BJ (cell line): ENCODE data around the gene DUOX1. TPM values are rescaled to one million over a fixed set of nuclear protein-coding genes. Genes with fewer than 3 reads are reported as not detected.

Source experiments
- CTCF ChIA-PET: fragments of 350-600 bp; formaldehyde crosslinking; extraction: SDS; loops from one replicate; lab custom pipeline; 2021; ENCODE audit warnings: antibody characterized with exemption, inconsistent platforms; lab: Yijun Ruan, JAX
- POLR2A ChIA-PET: fragments of 300-600 bp; sonication (Branson Sonifier 250); formaldehyde crosslinking; extraction: SDS; loops from one replicate; lab custom pipeline; 2021; ENCODE audit warnings: antibody characterized with exemption; lab: Charles Lee
- DNase-seq: peaks from one replicate; pipeline ENCODE4 v3.0.0-alpha.2; 2011; ENCODE audit warnings: low read depth
- H3K27me3 ChIP-seq: 2 replicates; pipeline ENCODE4 v1.6.0; 2011; ENCODE audit warnings: low read length; ENCODE audit not compliant: control insufficient read depth, insufficient read depth
- H3K36me3 ChIP-seq: 2 replicates; pipeline ENCODE4 v1.5.1; 2011; ENCODE audit warnings: low read length; ENCODE audit not compliant: control insufficient read depth, insufficient read depth
- H3K4me3 ChIP-seq: 2 replicates; pipeline ENCODE4 v1.5.1; 2011; ENCODE audit warnings: low read depth, mild to moderate bottlenecking, control low read depth, low read length
- polyA plus RNA-seq: library from polyadenylated mRNA; depleted of rRNA; stranded (reverse); fragments of >200 nt; gene quantifications from 2 replicates; pipeline ENCODE4 v1.2.3, GENCODE V29; 2011
- TF ChIP-seq, protein P1 (sequence below): IDR thresholded peaks from 2 replicates; pipeline ENCODE4 v1.5.1; 2011; ENCODE audit warnings: low read depth, mild to moderate bottlenecking, control low read depth, inconsistent platforms, low read length, moderate library complexity; ENCODE audit not compliant: insufficient read depth

DUOX1 gene
- polyA plus RNA-seq, 1 experiment, result 0.09 TPM

DNA sequence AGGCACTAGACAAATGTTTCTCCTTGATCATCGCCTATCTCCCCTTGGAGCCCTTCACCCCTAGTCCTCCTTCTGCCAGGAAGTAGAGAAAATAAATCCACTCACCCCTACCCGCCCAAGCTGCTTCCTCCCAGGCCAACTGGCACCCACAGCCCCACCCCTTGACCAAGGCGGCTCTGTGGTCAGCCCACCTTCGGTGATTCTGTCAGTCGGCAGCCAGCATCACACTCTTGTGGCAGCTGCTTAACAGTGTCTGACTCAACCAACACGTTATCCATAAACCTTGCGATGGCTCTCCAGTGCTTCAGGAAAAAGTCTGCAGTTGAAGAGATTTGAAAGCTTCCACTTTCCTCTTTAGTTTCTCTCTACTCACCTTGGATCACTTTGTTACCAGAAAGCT lies 50.4 kb downstream of the DUOX1 start:
- ChIA-PET POLR2A (no interaction called here), CTCF (interaction anchor here (0.5 to 5.9 kb wide), 4 partner anchors 11 to 142 kb away, joined by 3 to 47 read pairs (median 8); no protein-coding TSS in a partner anchor)
- TF ChIP-seq, protein P1, sequence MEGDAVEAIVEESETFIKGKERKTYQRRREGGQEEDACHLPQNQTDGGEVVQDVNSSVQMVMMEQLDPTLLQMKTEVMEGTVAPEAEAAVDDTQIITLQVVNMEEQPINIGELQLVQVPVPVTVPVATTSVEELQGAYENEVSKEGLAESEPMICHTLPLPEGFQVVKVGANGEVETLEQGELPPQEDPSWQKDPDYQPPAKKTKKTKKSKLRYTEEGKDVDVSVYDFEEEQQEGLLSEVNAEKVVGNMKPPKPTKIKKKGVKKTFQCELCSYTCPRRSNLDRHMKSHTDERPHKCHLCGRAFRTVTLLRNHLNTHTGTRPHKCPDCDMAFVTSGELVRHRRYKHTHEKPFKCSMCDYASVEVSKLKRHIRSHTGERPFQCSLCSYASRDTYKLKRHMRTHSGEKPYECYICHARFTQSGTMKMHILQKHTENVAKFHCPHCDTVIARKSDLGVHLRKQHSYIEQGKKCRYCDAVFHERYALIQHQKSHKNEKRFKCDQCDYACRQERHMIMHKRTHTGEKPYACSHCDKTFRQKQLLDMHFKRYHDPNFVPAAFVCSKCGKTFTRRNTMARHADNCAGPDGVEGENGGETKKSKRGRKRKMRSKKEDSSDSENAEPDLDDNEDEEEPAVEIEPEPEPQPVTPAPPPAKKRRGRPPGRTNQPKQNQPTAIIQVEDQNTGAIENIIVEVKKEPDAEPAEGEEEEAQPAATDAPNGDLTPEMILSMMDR, result no peak
- H3K27me3 ChIP-seq, result no peaks in the 10 kb centered on the region
- H3K4me3 ChIP-seq, result no peak overlapping the region
- no peak for DNase-seq
- no peaks in the 10 kb centered on the region for H3K36me3 ChIP-seq

DNA sequence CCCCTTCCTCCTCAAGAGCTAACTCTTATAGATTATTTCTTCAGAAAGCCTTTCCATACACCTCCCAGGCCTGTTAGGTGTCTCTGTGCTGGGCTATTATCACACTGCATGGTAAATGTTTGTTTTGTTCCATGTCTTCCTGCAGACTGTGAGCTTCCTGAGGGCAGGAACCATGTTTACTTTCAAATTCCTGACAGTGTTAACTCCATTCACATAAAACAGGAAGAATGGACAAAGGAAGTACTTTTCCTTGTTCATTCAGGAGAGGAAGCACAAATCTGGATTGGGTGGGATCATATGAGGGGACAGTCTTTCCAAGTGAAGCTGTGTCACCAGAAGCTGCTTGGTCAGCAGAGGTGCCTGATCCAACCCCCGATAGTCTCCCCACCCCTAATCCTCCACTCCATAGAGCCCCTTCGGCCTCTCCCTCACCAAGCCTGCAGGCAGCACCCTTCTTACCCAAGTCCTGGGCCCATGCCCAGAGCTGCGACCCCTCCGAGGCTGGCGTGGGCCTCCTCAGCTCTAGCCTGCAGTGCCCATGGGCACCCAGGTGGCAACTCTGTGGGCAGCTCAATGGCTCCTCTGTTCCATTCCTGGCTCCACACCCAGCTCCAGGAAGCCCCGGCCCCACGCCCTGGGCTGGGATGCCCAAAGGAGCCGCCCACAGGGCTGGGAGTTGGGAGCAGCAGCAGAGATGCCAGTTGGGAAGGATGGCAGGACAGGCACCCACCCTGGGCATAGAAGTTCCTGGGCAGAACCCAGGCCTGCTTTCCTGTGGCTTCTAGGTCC lies 51.0 kb downstream of the DUOX1 start:
- ChIA-PET POLR2A (no interaction called here), CTCF (interaction anchor here (1.6 to 5.9 kb wide), 3 partner anchors 12 to 18 kb away, joined by 7 to 47 read pairs (median 10); no protein-coding TSS in a partner anchor)
- Histone ChIP-seq H3K4me3 (no peak overlapping the region), H3K36me3 (no peaks in the 10 kb centered on the region; the same call in 1 of the 2 replicates), H3K27me3 (no peaks in the 10 kb centered on the region)
- DNase-seq, result no peak
- TF ChIP-seq, protein P1, result no peak

DNA sequence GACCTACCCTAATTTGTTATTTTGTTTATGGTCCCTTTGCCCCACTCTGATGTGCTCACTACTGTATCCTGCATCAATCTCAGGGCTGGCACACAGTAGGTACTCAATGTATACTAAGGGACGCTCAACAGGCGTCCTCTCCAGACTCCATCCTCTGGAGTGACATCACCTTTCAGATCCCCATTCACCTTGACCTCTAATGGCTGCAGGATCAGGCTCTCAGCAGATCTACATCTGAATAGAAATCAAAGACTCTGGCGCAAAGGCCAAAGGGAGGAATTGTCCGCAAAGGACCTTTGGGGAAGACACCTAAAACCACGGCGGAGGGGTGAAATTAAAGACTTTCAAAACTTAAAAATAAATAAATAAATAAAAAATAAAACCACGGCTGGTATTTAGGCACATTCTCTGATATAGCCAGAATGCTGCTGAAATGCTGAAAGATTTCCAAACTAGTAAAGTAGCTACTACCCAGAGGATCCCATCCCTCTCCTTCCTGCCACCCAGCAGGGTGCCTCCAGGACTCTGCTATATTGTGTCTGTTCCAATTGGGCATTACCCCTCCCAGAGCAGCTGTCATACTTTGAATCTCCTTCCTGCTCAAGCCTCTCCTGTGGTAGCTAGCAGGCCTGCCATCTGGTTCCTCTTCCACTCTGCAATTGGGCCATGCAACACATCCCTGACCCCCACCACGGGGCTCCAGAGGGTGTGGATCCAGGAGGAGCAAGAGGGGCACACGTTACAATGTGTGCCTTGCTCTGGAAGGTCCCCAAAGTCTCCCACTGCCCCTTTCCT lies 51.9 kb downstream of the DUOX1 start:
- TF ChIP-seq, protein P1, result no peak
- no peaks in the 10 kb centered on the region for H3K27me3 ChIP-seq
- ChIA-PET CTCF (interaction anchor here (0.7 to 5.9 kb wide), 3 partner anchors 10 to 13 kb away, joined by 3 to 47 read pairs (median 4); no protein-coding TSS in a partner anchor), POLR2A (no interaction called here)
- DNase-seq, result no peak
- no peak overlapping the region for H3K4me3 ChIP-seq
- no peaks in the 10 kb centered on the region; the same call in 1 of the 2 replicates for H3K36me3 ChIP-seq

DNA sequence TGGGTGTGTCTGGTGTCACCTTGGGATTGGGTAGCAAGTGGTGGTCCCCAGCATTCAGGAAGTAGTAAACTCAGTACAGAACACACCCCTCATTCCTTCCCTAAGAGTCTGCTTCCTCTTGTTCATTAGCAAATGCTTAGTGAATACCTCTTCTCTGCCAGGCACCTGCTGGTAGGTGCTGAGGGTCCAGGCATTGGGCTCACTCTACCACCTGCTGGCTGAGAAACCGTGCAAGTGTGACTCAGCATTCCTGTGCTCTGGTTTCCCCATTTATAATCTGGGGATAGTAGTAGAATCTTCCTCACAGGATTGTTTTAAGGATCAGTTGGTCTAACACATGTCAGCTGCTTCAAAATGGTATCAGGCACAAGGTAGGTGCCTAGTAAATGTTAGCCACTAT lies 53.2 kb downstream of the DUOX1 start:
- CTCF ChIA-PET, result interaction anchor here (1.2 to 4.7 kb wide), 3 partner anchors 13 to 57 kb away, joined by 3 to 22 read pairs (median 3); no protein-coding TSS in a partner anchor
- no peak for DNase-seq
- POLR2A ChIA-PET, result no interaction called here

More for the DNA sequence above, 53.2 kb downstream of the DUOX1 start:
- no peak overlapping the region for H3K4me3 ChIP-seq
- H3K36me3 ChIP-seq, result no peaks in the 10 kb centered on the region; the same call in 1 of the 2 replicates
- no peaks in the 10 kb centered on the region for H3K27me3 ChIP-seq
- TF ChIP-seq, protein P1, result no peak
